Hematopoietic multipotent progenitor cell treated with erythropoietin and hydrocortisone succinate and interleukin-3 and kit ligand, for 6 days (in vitro differentiated cells): ENCODE results near the gene MTAP.

Experiments used
- DNase-seq: peaks from one replicate; pipeline ENCODE4 v3.0.0-alpha.2; 2015

Gene MTAP

DNA sequence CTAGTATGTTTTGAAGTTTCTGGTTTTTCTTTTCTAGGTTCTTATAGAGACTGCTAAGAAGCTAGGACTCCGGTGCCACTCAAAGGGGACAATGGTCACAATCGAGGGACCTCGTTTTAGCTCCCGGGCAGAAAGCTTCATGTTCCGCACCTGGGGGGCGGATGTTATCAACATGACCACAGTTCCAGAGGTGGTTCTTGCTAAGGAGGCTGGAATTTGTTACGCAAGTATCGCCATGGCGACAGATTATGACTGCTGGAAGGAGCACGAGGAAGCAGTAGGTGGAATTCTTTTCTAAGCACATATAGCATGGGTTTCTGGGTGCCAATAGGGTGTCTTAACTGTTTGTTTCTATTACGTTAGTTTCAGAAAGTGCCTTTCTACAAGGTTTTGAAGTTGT, 52.2 kb downstream of the MTAP start:
- no peak for DNase-seq

DNA sequence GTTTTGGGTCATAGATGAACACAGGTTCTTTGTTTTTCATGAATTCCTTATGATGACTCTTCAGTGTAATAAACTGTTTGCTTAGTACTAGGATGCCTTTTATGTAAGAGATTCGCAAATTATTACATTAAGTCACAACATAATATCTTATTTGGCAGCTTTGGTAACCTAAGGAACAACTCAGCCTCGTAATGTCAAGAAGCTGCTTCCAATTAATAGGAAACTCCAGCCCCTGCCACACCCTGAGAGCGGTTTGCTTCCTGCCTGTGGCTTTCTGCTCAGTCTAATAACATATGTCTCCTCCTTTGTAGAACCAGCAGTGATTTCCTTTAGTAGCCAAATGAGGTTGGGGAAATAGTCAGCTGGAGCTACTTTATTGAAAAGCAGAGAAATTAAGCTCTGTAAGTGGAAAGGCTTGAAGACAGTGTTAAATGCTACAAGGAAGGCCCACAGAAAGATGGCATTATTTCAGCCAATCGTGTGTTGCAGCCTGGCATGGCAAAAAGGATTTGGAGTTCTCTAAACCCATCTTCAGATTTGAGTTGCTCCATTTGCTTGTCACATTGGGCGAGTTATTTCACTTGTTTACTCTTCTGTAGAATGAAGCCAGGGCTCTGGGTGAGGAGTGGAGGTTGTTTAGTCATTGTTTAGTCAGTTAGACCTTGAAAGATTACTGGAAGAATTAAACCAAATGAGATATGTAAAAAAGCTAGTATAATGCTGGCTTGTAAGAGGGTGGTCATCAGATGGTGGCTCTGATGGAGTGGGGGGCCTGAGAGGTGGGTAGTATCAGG, 54.1 kb downstream of the MTAP start:
- no peak for DNase-seq

DNA sequence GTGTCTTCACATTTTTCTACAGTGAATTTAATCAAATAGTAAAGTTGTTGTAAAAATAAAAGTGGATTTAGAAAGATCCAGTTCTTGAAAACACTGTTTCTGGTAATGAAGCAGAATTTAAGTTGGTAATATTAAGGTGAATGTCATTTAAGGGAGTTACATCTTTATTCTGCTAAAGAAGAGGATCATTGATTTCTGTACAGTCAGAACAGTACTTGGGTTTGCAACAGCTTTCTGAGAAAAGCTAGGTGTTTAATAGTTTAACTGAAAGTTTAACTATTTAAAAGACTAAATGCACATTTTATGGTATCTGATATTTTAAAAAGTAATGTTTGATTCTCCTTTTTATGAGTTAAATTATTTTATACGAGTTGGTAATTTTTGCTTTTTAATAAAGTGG, 60.4 kb downstream of the MTAP start:
- no peak for DNase-seq

DNA sequence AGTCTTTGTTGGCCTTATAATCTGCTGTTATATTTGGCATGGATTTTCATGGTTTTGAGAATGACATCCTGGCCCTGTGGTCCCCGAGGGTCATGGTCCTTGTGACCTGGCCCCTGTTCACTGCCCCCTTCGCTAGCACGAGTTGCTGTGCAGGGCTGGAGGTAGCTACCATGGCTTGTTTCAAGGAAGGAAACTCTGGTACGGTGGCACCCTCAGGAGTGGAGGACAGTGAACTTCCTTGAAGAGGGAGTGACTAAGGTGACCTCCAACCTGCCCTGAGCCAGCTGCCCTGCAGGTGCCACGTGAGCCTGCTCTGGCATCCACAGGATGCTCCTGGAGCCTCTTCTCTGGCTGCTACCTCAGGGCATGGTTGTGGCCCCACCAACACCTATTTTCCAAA, 62.1 kb downstream of the MTAP start:
- no peak for DNase-seq

DNA sequence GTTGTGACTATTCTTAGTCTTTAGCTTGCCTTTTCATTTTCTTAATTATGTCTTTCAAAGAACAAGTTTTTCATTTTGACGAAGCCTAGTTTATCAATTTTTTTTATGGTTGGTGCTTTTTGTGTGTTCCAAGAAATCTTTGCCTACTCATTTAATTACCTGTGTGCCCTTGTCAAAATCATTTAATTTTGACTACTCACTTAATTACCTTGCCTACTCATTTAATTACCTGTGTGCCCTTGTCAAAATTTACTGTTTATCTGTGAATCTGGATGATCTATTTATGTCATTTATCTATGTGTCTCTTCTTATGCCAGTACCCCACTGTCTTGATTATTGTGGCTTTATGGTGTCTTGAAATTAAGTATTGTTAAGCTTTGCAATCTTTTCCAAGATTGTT, 63.9 kb downstream of the MTAP start:
- no peak for DNase-seq

DNA sequence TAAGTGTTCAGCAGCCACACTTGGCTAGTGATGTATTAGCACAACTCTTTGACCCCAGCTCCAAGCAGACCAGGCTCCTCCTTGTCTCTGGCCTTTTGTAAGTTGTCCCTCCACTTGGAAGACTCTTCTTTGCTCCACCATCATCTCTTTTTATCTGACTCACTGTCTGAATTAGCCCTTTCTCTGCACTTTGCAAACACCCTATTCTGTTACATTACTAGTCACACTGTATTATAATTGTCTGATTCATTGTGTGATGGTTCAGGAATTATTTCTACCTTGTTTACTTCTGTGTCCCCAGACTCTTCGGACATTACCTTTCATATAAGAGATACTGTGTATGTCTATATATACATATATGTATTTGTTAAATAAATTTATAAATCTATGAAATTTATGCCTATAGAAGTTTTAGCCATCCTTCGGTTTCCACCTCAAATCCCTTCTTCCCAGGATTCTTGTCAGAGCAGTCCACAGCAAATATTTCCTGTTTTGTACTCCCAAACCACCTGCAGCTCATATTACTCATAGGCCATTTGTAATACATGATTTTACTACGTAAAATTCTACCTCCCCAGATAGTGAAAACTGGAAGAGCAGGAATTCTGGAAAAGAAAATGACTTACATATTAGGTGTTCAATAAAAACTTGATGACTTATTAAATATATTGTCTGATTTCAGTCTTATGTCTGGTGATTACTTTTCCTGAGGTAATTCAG, 69.0 kb downstream of the MTAP start:
- no peak for DNase-seq

DNA sequence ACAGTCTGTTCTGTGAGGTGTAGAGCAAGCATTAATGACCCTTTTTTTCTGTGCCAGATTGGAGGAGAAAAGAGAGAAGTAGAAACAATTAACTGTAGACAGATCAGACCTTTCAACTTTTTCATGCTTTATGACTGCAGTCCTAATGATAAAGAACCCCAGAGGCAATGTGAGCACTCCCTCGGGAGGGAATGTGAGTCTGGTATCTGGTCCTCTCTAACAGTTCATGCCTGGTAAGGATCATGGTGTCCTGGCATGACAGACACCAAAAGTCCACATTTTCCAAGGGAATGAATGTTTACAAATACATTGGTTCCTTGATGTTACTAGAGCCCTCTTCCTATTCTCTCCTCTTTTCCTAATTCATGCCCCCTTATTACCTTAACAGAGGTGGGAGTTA, 70.3 kb downstream of the MTAP start:
- DNase-seq: no peak

DNA sequence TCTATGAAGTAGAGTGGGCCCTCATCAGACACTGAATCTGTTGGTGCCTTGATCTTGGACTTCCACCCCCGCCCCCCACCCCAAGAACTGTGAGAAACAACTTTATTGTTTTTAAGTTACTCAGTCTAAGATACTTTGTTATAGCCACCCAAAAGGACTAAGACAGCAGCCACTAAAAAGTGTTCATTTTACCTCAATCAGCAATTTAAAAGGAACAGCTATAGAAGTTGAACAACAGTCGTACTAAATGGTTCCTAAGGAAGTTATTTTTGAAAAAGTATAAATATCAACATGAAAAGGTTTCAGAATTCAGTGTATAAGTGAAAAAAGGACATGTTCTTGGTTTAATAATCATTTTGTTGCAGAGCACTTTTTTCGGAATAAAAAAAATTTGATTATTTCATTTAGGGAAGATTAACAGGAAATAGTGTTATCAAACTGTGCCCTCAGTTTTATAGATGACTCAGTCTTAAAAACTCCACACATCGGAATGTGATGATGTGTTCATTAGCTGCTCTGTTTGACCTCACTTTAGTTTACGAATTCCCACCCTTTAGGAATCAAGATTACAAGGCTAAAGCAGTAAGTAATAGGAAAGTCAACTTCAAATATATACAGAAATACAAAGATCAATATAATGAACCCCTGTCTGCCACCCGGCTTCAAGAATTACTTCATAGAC, 71.2 kb downstream of the MTAP start:
- no peak for DNase-seq

DNA sequence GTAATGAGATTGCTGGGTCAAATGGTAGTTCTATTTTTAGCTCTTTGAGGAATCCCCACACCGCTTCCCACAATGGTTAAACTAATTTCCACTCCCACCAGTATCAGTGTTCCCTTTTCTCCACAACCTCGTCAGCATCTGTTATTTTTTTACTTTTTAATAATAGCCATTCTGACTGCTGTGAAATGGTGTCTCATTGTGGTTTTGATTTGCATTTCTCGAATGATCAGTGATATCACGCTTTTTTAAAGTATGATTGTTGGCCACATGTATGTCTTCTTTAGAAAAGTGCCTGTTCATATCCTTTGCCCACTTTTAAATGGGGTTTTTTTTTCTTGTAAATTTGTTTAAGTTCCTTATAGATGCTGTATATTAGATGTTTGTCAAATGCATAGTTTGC, 73.5 kb downstream of the MTAP start:
- no peak for DNase-seq

DNA sequence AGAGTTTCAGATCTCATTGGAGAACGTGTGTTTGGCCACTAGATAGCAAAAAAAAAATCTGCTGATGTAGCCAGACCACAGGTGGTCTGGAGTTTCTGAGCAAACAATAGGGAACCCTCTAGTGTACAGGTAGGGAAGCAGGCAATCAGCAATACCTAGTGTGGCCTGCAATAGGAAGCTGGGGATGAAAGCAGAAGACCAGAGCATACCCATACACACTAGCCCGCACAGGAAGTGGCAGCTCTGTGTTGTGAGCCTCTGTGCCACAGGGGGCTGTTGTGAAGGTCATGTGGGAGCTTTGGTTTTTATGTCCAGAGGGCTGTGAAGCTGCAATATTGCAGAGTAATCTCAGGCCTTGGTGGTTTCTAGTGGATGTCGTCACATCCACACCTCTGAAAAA, 81.2 kb downstream of the MTAP start:
- DNase-seq: peak; percentile 30

DNA sequence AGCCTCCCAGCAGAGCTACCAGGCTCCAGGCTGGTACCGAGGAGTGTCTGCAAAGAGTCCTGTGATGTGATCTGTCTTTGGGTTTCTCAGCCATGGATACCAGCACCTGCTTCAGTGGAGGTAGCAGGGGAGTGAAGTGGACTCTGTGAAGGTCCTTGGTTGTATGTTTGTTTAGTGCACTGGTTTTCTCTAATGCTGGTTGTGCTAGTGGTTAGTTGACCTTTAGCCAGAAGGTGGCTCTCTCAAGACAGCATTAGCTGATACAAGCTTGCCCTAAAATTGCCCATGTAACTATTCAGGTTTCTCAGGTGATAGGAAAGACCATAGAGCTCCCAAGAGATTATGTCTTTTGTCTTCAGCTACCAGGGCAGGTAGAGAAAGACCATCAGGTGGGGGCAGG, 87.2 kb downstream of the MTAP start:
- no peak for DNase-seq

DNA sequence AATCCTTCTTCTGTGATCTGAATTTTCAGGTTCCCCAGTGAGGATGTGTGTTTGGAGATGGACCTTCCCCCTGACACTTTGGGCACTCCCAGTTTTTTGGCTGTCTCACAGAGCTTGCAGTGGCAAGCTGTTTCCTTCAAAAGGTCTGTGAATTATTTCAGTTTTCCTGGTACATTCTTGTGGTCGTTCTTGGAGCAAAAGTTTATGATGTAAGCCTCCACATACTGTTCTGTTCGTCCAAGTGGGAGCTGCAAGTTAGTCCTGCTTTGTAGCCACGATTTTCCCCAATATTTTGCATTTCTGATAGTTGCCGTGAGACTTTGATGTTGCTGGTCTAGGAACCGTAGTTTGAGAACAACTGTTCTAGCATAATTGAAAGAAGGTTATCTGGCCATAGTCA, 88.3 kb downstream of the MTAP start:
- DNase-seq: no peak

DNA sequence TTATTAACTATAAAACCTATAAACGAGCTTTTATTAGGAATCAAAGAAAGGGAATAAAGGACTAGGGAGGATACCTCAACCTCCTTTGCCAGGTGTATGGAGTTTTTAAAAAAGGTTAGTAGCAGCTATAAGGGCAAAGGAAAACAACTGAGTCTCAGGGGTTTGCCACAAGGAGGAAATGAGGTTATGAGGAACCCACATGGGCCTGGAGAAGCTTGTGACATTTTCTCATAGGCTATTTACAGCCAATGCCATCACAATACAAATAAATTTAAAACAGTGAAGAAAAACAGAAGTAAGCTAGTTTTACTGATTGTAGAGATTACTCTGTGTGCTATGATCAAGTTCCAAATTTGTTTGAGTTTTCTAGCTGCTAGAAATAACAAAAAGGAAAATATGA, 99.1 kb downstream of the MTAP start:
- no peak for DNase-seq

DNA sequence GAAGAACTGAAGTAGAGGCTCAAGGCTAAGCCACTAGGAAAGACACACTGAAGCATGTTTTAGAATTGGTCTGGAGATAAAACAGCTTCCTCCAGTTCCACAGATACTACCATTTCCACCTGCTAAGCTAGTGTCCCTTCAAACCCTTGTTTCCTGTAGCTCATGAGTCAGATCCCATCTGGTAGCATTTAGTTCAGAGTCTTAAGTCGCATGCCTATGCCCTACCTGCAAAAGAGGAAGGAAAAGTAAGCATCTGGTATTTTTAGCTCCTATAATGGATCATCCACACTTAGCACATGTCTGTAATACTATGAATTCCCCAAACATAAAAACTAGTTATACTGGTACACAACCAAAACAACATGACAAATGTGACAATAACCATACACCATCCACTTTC, 99.7 kb downstream of the MTAP start:
- no peak for DNase-seq

DNA sequence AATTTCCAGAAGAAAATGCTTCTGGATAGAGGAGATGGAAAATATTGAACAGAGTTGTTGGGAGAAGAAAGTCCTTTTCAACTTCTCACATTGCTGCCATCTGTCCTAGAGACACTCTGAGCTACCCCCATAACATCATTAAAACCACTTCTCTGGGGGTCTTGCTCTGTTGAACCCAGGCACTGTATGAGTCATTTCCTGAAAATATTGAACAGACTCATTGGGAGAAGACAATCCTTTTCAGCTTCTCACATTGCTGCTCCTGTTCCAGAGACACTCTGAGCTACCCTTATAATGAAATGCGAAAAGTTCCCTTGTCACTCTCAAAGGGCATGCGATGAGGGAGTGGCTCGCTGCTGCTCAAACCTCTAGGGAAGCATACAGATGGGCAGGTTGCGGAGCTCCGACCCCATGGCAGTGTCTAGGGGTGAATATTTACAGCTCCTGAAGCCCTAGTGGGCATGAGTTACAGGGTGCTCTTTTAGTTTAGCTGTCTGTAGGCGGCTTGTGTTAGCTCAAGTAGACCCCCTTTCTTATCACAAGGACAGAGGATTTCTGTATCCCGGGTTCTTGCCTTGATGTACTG, 101.0 kb downstream of the MTAP start:
- no peak for DNase-seq

DNA sequence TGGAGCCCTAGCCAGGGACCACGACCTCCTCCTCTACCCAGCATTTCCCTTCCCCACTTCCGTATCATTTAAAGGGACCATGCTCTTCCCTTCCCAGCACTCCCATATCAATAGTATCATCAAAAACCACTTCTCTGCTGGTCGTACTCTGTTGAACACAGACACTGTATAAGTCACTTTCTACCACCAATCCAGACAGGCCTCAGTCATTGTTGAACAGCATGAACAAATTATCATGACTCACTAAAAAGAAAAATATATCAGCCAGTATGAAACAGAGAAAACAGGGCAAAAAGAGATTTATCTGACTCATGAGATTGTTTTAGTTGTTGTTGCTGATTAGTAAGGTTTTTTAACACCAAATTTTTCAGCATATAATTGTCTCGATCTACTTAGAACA, 101.9 kb downstream of the MTAP start:
- no peak for DNase-seq

DNA sequence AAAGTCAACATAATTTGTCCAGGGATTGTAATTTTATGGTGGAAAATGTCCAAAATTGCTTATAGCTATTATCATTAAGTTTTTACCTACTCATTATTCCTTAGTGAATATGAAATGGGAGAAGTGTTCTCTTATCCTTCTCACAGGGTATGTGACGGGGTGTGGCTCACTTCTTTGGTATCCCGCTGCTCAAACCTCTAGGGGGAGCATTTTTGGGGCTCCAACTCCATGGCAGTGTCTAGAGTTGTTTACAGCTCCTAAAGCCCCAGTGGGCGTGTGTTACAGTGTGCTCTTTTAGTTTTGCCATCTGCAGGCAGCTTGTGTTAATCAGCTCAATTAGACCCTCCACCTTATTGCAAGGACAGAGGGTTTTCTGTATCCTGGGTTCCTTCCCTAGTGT, 102.3 kb downstream of the MTAP start:
- DNase-seq: peak; percentile 19

DNA sequence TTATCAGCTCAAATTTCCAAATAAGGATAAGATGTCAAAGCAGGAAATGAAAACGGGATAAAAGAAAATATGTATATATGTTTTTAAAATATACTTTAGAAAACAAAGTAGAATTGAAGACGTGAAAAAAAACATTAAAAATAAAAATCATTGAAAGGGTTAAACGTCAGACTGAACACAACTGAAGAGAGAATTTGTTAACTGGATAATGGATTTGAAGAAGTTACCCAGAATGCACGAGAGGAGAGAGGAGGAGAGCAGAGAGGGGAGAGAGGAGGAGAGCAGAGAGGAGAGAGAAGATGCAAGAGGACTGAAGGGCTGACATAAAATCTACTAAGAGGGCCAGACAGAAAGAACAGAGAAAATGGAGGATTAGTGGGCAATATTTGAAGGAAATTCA, 103.8 kb downstream of the MTAP start:
- DNase-seq: no peak

DNA sequence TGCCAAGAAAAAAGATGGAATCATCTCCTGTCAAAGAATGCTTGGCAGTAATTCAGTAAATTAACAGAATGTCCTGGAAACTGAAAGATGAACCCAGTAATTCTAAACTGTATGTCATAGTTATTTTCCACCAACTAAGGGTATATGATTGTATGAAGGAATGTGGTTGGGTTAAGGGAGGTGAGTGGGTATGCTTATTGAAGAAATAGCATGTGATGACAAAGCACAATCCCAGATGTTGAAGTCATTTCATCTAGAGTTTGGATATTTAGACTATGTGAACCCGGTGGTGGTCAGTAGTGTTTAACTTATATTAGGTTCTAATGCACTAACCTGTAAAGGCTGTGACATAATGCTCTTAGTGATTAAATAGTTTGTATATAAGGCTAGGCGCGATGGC, 104.4 kb downstream of the MTAP start:
- no peak for DNase-seq

DNA sequence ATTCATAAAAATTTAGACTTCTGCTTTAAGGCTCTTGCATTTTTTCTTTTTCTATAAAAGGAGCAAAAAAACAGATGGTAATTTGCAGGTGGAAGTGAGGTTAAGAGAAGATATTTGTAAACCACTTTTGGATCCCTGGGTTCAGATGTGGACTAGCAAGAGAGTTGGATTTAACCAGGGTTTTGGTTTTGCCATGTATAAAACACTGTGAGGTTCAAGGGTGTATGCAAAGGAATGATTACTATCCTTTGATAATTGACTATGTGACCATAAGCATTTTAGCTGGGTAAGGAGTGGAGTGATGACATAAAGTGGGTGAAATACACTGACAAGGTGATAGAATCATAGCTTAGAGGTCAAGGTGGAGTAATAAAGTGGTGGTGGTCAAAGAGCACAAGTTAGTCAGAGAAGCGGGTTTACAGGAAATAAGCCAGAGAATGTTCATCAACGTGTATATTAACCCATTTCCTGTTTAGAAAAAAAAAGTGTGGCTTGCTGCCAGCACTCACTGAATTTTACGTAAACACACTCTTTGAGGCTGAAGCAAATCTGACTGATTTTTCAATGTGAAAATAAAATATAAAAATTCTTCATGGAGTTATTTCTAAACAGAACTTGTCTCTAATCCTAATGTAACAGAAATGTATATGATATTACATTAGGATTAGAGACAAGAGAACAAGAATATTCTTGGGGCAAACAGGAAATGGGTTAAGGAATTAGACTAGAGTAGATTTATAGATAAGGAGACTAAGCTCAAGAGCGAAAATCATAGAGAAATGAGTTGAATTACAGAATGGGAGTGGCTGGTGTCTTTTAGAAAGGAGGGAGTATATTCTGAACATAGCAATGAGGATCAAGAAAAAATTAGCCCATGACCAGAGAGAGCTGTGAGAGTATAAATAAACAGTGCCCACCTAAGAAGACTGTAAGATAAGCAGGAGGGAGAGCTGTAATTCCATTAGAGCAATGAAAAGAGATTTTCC, 117.2 kb downstream of the MTAP start:
- peak; percentile 57 for DNase-seq

DNA sequence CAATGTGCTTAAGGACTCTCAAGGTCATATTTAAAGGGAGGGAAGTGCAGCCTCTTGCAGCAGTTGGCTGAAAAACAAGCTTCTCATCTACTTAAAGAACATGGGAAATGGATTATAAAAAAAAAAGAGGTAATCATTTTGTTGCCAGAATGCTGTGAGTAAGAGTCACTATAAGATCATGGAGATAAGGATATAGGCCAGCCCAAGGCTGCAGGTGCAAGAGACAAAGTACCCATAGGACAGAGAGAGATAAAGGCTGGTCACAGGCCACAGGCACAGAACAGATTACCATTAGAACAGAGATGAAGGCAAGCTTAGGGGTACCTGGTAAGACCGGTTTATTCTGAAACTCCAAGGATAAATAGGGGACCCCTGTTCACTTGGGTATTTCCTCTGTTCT, 121.3 kb downstream of the MTAP start:
- DNase-seq: no peak

DNA sequence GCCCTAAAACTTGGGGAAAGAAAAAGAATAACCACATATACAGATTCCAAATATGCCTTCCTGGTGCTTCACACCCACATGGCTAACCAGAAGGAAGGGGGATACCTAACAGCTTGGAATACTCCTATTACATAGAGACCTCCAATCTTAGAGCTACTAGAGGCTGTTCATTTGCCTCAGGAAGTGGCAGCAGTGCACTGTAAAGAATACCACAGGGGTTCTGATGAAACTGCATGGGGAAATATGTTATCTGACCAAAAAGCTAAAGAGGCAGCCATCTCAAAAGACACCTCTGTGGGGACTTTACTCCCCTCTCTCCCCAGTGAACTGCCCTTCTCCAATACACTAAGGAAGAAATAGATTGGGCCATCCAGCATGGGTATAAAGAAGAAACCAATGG, 125.3 kb downstream of the MTAP start:
- DNase-seq: peak; percentile 19

DNA sequence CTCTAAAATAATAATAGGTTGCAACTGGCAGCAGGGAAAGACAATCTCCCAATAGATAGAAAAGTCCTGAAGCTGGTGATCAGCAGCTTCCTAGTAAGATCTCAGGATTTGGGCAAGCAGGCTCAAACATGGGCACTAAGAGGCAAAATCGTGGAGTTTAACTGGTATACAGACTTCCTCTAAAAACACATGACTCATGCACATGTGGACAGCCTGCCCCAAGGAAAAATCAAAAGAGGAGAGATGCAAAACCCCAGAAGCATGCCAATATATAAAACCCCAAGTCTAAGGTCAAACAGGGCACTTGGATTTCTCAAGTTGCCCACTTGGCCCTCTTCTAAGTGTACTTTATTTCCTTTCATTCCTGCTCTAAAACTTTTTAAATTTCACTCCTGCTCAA, 129.0 kb downstream of the MTAP start:
- no peak for DNase-seq
